Fibroblast of the aortic adventitia (primary cell): Measurements from ENCODE around the gene STK16. TPM values are rescaled to one million over a fixed set of nuclear protein-coding genes. Genes with fewer than 3 reads are reported as not detected.

Experiments used
- DNase-seq: peaks from one replicate; pipeline ENCODE4 v3.0.0-alpha.2; 2010; ENCODE audit warnings: low read depth
- H3K4me3 ChIP-seq: 2 replicates; pipeline ENCODE4 v1.5.1; 2011; ENCODE audit warnings: low read depth, mild to moderate bottlenecking, control low read depth, low read length, moderate library complexity
- total RNA-seq: library from RNA; depleted of rRNA; stranded (reverse); fragments of >200 nt; gene quantifications from 2 replicates; pipeline ENCODE4 v1.2.3, GENCODE V29; 2012; ENCODE audit warnings: low replicate concordance
- TF ChIP-seq, protein P1 (sequence below): IDR thresholded peaks from 2 replicates; pipeline ENCODE4 v1.5.1; 2011; ENCODE audit warnings: mild to moderate bottlenecking, low read length, control low read depth, inconsistent platforms; ENCODE audit not compliant: insufficient read depth

Gene STK16
- total RNA-seq, 1 donor, result 40.2 TPM

DNA sequence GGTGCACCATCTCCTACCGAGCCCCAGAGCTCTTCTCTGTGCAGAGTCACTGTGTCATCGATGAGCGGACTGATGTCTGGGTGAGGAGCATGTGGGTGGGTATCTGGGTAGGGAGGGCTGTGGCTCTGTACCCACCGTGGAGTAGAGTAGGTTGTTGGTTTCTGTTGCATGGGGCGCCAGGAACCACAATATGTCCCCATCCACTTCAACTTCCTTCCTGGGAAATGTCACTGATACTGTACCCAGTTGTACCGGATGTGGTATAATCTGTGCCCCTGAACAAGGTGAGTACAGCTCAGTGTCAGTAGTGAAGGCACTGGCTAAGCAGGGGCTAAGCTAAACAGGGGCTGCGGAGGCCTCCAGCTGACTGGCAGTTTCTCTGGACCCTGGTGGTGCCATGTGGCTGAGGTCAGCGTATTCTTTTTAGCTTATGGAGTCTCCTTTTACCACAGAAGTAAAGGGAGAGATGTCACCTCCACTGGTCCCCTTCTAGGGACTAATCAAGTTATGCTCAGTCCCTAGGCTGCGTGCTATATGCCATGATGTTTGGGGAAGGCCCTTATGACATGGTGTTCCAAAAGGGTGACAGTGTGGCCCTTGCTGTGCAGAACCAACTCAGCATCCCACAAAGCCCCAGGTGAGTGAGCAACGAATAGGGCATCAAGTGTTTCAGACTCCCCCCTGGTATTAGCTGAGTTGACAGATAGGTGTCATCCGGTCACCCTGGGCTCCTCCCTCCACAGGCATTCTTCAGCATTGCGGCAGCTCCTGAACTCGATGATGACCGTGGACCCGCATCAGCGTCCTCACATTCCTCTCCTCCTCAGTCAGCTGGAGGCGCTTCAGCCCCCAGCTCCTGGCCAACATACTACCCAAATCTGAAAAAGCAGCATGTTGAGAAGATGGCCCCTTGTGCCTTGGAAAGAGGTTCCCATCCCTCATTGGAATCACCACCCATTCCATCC is 2.7 kb downstream of the STK16 start:
- H3K4me3 ChIP-seq, result no peak overlapping the region
- TF ChIP-seq, protein P1, sequence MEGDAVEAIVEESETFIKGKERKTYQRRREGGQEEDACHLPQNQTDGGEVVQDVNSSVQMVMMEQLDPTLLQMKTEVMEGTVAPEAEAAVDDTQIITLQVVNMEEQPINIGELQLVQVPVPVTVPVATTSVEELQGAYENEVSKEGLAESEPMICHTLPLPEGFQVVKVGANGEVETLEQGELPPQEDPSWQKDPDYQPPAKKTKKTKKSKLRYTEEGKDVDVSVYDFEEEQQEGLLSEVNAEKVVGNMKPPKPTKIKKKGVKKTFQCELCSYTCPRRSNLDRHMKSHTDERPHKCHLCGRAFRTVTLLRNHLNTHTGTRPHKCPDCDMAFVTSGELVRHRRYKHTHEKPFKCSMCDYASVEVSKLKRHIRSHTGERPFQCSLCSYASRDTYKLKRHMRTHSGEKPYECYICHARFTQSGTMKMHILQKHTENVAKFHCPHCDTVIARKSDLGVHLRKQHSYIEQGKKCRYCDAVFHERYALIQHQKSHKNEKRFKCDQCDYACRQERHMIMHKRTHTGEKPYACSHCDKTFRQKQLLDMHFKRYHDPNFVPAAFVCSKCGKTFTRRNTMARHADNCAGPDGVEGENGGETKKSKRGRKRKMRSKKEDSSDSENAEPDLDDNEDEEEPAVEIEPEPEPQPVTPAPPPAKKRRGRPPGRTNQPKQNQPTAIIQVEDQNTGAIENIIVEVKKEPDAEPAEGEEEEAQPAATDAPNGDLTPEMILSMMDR, result no peak
- no peak for DNase-seq

DNA sequence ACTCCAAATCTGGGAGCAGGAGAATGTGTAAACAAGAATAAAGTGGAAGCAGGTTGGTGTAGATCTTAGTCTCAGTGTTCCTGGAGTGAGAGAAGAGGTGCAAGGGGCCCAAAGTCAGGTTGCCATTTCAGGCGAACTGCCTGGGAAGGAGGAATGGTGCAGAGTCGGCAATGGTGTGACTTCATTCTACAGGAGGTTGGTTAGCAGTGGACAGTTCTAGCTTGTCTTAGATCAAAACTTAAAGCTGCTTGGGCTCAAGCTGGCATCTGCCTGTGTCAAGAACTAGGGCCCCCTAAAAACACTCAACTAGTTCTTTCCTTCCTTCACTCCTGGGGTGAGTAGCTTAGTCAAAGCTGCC is 3.5 kb downstream of the STK16 start:
- DNase-seq, result no peak
- TF ChIP-seq, protein P1, result no peak
- H3K4me3 ChIP-seq, result no peak overlapping the region

DNA sequence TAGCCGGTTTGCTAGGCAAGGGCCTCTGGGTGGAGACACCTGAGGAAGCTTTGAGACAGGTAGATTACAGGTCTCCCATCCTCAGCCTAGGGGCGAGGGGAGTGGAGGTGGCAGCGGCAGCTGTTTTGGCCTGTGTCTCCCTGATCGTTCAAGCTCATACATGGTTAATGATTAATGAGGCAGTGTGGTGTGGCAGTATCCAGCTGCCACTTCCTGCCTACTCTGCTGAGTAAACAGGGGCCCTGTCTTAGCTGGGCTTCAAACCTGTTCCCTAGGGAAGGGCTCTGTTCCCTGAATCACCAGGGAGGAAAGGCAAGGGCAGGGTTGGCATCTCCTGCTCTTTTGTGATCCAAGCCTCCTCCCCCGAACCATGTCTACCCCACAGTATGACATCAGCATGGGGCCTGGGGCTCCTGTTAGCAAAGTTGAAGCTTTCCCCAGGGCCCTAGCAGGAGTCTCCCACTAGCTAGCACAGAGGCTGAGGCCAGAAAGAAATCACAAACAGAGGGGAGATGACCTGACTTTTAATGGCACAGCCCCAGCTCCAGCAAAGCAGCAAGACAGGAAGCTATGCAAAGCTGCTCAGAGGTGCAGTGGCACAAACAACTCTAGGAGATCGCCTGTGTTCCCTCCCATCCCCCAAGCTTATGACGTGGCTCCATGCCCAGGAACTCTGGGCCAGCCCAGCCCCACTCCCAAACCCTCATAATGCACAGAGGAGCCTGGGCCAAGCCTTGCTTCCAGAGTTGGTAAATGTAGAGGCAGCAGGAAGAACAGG is 4.1 kb downstream of the STK16 start:
- H3K4me3 ChIP-seq, result peak overlapping the region; percentile 7
- DNase-seq, result peak; percentile 91
- TF ChIP-seq, protein P1, result no peak

DNA sequence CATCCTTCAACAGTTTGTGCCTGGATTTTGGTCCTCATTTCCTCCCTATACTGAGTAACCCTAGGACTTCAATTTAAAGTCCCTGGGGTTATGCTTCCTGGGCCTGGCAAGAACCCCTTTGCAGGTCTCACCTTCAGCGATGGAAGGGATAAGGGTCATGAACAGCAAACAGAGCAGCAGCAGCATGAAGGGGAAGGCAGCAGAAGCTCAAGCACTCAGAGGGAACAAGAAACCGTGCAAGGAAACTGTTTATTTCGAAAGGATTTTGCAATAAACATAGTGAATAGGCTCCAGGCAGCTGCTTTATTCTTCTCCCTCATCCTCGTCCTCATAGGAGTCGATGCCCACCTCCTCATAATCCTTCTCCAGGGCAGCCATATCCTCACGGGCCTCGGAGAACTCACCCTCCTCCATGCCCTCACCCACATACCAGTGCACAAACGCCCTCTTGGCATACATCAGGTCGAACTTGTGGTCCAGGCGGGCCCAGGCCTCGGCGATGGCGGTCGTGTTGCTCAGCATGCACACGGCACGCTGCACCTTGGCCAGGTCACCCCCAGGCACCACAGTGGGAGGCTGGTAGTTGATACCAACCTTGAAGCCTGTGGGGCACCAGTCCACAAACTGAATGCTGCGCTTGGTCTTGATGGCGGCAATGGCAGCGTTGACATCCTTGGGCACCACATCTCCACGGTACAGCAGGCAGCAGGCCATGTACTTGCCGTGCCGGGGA is 4.9 kb downstream of the STK16 start:
- TF ChIP-seq, protein P1, result no peak
- no peak overlapping the region for H3K4me3 ChIP-seq
- no peak for DNase-seq

DNA sequence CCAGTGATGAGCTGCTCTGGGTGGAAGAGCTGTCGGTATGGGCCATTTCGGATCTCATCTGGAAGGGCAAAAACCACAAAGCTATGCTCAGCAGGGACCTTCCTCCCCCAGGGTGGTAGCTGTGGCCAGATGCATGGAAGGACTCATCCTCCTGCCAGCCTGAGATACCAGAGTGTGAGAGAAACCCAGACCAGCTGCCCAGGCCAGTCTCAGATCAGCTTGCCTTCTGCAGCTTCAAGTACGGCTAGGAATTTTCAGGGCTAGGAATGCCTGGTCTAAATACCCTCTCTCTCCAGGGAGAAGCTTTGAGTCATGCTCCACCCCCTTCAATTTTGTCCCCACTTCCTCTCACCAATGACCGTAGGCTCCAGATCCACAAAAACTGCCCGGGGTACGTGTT is 6.4 kb downstream of the STK16 start:
- H3K4me3 ChIP-seq, result no peak overlapping the region
- DNase-seq, result no peak
- TF ChIP-seq, protein P1, result no peak

DNA sequence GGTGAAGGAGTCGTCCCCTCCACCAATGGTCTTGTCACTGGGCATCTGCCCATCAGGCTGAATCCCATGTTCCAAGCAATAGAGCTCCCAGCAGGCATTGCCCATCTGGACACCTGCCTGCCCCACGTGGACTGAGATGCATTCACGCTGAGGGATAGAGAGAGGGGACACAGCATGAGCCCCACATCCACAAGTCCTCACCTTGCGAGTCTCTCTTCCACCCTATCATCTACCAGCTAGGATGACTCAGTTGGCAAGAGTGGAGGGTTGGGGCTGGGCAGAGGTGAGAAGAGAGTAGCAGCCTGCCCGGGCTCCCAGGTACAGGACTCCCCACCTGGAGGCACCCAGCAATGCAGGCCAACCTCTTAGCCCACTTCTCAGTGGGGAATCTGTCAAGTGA is 6.8 kb downstream of the STK16 start:
- no peak for DNase-seq
- no peak overlapping the region for H3K4me3 ChIP-seq
- TF ChIP-seq, protein P1, result no peak
